Large intestine (tissue), 3 donors: ENCODE results near the gene FAR2. TPM values are rescaled to one million over a fixed set of nuclear protein-coding genes. Genes with fewer than 3 reads are reported as not detected.
A peak's percentile ranks its signal among the peaks of the same experiment; 100 is the strongest.

Experiments used
- DNase-seq, 2 donors: peaks; one replicate each; pipeline versions ENCODE4 v3.0.0 to v3.0.0-alpha.2; 2013
- H3K27ac ChIP-seq: one replicate; pipeline ENCODE4 v1.5.1; 2013; ENCODE audit warnings: low read length
- H3K27me3 ChIP-seq: 2 replicates; pipeline ENCODE4 v1.6.1; 2013; ENCODE audit warnings: low read length; ENCODE audit not compliant: control insufficient read depth, insufficient read depth
- H3K36me3 ChIP-seq: 2 replicates; pipeline ENCODE4 v1.6.1; 2013; ENCODE audit warnings: low read length; ENCODE audit not compliant: control insufficient read depth, insufficient read depth
- H3K4me1 ChIP-seq: one replicate; pipeline ENCODE4 v1.6.1; 2013; ENCODE audit warnings: low read length; ENCODE audit not compliant: control insufficient read depth, insufficient read depth
- H3K4me3 ChIP-seq: one replicate; pipeline ENCODE4 v1.5.1; 2013; ENCODE audit warnings: low read length
- H3K9me3 ChIP-seq: one replicate; pipeline ENCODE4 v1.6.1; 2013; ENCODE audit warnings: mild to moderate bottlenecking, low read depth, low read length, moderate library complexity; ENCODE audit not compliant: control insufficient read depth
- WGBS: methylation state at CpG from one replicate; pipeline ENCODE4 v1.1.5; 2013; ENCODE audit warnings: low lambda C conversion rate; ENCODE audit not compliant: insufficient coverage; 5-methylcytosine and 5-hydroxymethylcytosine counted together
- polyA plus RNA-seq: library from polyadenylated mRNA; unstranded; fragments of 120-200 nt; gene quantifications from one replicate; pipeline ENCODE4 v1.2.1, GENCODE V29; 2013

The FAR2 gene
- polyA plus RNA-seq, 1 donor = 18.1 TPM

- no CpG with 5 or more reads among the region's 18 CpGs for WGBS
- H3K27me3 ChIP-seq = no peaks in the 10 kb centered on the region
- peak; percentile 29 to 59 for DNase-seq
- H3K4me1 ChIP-seq = no peaks in the 10 kb centered on the region
- no peaks in the 10 kb centered on the region for H3K9me3 ChIP-seq
- H3K36me3 ChIP-seq = no peaks in the 10 kb centered on the region
- no peak overlapping the region for H3K4me3 ChIP-seq
- H3K27ac ChIP-seq = peak overlapping the region; percentile 22
These were observed 71.7 kb downstream of the FAR2 start for GRCh38 chr12:29220632-29221336.

- peaks cover 5% of the 10 kb centered on the region for H3K4me1 ChIP-seq
- H3K27ac ChIP-seq = no peak overlapping the region
- no peaks in the 10 kb centered on the region for H3K36me3 ChIP-seq
- DNase-seq = no peak
- H3K4me3 ChIP-seq = no peak overlapping the region
- no peaks in the 10 kb centered on the region for H3K27me3 ChIP-seq
- no CpG with 5 or more reads among the region's 1 CpG for WGBS
- H3K9me3 ChIP-seq = no peaks in the 10 kb centered on the region
These were observed 73.1 kb downstream of the FAR2 start for GRCh38 chr12:29222200-29222599.

- no peak for DNase-seq
- no peaks in the 10 kb centered on the region for H3K27me3 ChIP-seq
- H3K36me3 ChIP-seq = no peaks in the 10 kb centered on the region
- no peak overlapping the region for H3K4me3 ChIP-seq
- H3K27ac ChIP-seq = no peak overlapping the region
- WGBS = 100% methylated on average over 2 of the region's 2 CpGs
- H3K4me1 ChIP-seq = peaks cover 5% of the 10 kb centered on the region
- no peaks in the 10 kb centered on the region for H3K9me3 ChIP-seq
These were observed 74.3 kb downstream of the FAR2 start for GRCh38 chr12:29223426-29223825.

- Histone ChIP-seq H3K4me3 (no peak overlapping the region), H3K36me3 (no peaks in the 10 kb centered on the region), H3K27ac (no peak overlapping the region), H3K9me3 (no peaks in the 10 kb centered on the region), H3K27me3 (no peaks in the 10 kb centered on the region), H3K4me1 (peaks cover 5% of the 10 kb centered on the region)
- 100% methylated on average over 1 of the region's 2 CpGs for WGBS
- DNase-seq = no peak
These were observed 75.0 kb downstream of the FAR2 start for GRCh38 chr12:29223956-29224543.

DNA sequence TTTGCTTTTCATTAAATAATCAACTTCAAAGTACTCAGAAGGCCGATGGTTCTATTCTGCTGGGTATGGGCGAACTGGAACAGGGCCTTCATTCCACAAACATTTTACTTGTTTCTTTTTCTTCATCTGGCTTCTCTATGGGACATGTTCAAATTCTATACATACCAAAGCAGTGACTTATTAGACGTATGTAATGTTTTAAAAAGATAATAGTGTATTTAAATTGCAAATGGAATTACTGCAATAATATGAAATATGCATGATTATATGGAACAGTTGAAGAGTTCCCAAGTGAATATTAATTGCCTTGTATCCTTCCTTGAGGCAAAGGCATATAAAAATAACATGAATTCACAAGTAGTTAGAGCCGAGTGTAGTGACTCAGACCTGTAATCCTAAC, 75.5 kb downstream of the FAR2 start:
- DNase-seq = no peak
- 75% methylated on average over 2 of the region's 4 CpGs for WGBS

GRCh38 chr12:29225834-29226233, 76.8 kb downstream of the FAR2 start:
- WGBS = no CpG with 5 or more reads among the region's 2 CpGs
- DNase-seq = peak in 1 of 2 donors; percentile 33
- Histone ChIP-seq H3K9me3 (no peaks in the 10 kb centered on the region), H3K36me3 (no peaks in the 10 kb centered on the region), H3K4me3 (no peak overlapping the region), H3K4me1 (peaks cover 5% of the 10 kb centered on the region), H3K27me3 (no peaks in the 10 kb centered on the region), H3K27ac (no peak overlapping the region)

More for the DNA sequence above, 75.5 kb downstream of the FAR2 start:
- H3K27me3 ChIP-seq = no peaks in the 10 kb centered on the region
- no peaks in the 10 kb centered on the region for H3K9me3 ChIP-seq
- no peaks in the 10 kb centered on the region for H3K36me3 ChIP-seq
- H3K4me1 ChIP-seq = peaks cover 5% of the 10 kb centered on the region
- no peak overlapping the region for H3K4me3 ChIP-seq
- H3K27ac ChIP-seq = no peak overlapping the region

DNA sequence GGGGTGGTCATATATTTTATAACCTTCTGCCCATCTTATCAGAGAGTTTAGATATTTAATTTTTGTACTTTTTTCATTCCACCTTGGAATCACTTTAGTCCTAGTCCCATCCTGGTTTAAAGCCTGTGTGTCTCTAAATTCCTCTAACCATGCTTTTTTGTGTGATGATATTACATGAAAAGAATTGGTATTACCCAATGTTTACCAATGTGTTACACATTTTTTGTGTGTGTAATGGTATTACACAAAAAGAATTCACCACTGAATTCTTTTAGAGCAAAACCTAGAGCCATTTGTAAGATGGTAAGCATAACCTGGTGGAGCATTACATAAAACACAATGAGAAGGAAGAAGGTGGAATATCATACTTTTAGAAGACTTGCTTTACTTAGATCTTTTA, 77.5 kb downstream of the FAR2 start:
- Histone ChIP-seq H3K9me3 (no peaks in the 10 kb centered on the region), H3K27me3 (no peaks in the 10 kb centered on the region), H3K4me3 (no peak overlapping the region), H3K4me1 (peaks cover 5% of the 10 kb centered on the region), H3K36me3 (no peaks in the 10 kb centered on the region), H3K27ac (no peak overlapping the region)
- no peak for DNase-seq

DNA sequence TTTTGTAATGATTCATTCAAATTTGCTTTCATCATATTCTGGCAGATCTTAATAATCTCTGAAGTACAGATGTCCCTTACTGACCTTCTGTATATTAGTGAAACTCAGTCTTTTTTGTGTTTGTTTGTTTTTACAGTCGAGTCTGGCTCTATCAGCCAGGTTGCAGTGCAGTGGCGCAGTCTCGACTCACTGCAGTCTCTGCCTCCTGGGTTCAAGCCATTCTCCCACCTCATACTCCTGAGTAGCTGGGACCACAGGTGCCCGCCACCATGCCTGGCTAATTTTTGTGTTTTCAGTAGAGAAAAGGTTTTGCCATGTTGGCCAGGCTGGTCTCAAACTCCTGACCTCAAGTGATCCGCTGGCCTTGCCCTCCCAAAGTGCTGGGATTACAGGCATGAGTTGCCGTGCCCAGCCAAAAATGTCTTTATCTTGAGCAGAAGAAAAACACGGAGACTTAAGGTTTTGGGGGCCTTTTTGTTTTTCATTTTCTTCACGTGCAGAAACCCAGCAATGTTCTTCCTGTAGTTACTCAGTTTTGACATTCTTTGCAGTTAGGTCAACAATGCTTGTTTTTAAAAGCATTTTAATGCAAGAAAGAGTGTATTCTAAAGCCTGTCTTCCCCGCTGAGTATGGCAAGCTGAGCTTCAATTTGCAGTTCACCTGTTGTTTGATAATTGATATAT, 79.5 kb downstream of the FAR2 start:
- no CpG with 5 or more reads among the region's 9 CpGs for WGBS
- peaks cover 5% of the 10 kb centered on the region for H3K4me1 ChIP-seq
- no peaks in the 10 kb centered on the region for H3K9me3 ChIP-seq
- DNase-seq = no peak
- no peak overlapping the region for H3K4me3 ChIP-seq
- no peak overlapping the region for H3K27ac ChIP-seq
- no peaks in the 10 kb centered on the region for H3K36me3 ChIP-seq
- no peaks in the 10 kb centered on the region for H3K27me3 ChIP-seq

- Histone ChIP-seq H3K4me3 (no peak overlapping the region), H3K4me1 (peaks cover 5% of the 10 kb centered on the region), H3K27ac (no peak overlapping the region), H3K36me3 (no peaks in the 10 kb centered on the region), H3K27me3 (no peaks in the 10 kb centered on the region), H3K9me3 (no peaks in the 10 kb centered on the region)
- 100% methylated on average over 1 of the region's 2 CpGs for WGBS
- no peak for DNase-seq
These were observed 80.1 kb downstream of the FAR2 start for GRCh38 chr12:29229158-29229505.

DNA sequence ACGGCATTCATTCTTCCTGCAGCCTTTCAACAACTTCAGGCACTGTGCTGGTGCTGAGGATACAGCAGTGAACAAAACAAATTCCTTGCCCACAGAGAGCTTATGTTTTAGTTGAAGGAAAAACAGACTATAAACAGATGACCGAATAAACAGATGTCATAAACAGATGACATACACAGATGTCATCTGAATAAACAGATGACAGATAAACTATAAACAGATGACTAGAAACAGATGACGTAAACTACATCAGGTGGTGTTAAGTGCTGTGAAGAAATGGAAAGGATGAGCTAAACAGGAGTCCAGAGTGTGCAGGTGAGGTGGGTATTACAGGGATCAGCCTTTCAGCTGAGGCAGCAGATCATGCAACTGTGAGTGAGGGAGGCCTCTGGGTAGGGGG, 80.9 kb downstream of the FAR2 start:
- Histone ChIP-seq H3K9me3 (no peaks in the 10 kb centered on the region), H3K4me1 (peaks cover 5% of the 10 kb centered on the region), H3K27ac (no peak overlapping the region), H3K27me3 (no peaks in the 10 kb centered on the region), H3K36me3 (no peaks in the 10 kb centered on the region), H3K4me3 (no peak overlapping the region)
- no CpG with 5 or more reads among the region's 3 CpGs for WGBS
- DNase-seq = no peak
